Loucy (cell line): ENCODE measurements around the gene NEMF.

Experiments used
- H2AFZ ChIP-seq: fragments of 200-600 bp; sonication (generic); 2 replicates; pipeline ENCODE4 v1.6.0; 2016; ENCODE audit warnings: antibody characterized with exemption, mild to moderate bottlenecking, low read length, moderate library complexity
- H3F3A ChIP-seq: fragments of 200-600 bp; 2 replicates; pipeline ENCODE4 v1.6.0; 2016; ENCODE audit warnings: antibody characterized with exemption, low read depth, mild to moderate bottlenecking
- H3K27me3 ChIP-seq: fragments of 200-600 bp; sonication (generic); 2 replicates; pipeline ENCODE4 v1.6.1; 2014; ENCODE audit warnings: low read length, mild to moderate bottlenecking; ENCODE audit not compliant: insufficient read depth, poor library complexity, severe bottlenecking
- H3K36me3 ChIP-seq: fragments of 200-600 bp; sonication (generic); 2 replicates; pipeline ENCODE4 v1.6.1; 2016; ENCODE audit warnings: low read length; ENCODE audit not compliant: insufficient read depth
- H3K4me1 ChIP-seq: fragments of 200-600 bp; sonication (generic); 2 replicates; pipeline ENCODE4 v1.5.1; 2014; ENCODE audit warnings: low read length, mild to moderate bottlenecking; ENCODE audit not compliant: insufficient read depth, poor library complexity, severe bottlenecking
- H3K4me2 ChIP-seq: fragments of 200-600 bp; sonication (generic); 2 replicates; pipeline ENCODE4 v1.6.0; 2014; ENCODE audit warnings: antibody characterized with exemption, low read length, low read depth, mild to moderate bottlenecking; ENCODE audit not compliant: poor library complexity, severe bottlenecking
- H3K4me3 ChIP-seq: fragments of 200-600 bp; sonication (generic); 2 replicates; pipeline ENCODE4 v1.5.1; 2014; ENCODE audit warnings: low read length, mild to moderate bottlenecking, mixed read lengths; ENCODE audit not compliant: poor library complexity, severe bottlenecking
- H3K79me2 ChIP-seq: fragments of 200-600 bp; sonication (generic); 2 replicates; pipeline ENCODE4 v1.6.1; 2014; ENCODE audit warnings: low read length; ENCODE audit not compliant: insufficient read depth
- H3K9ac ChIP-seq: fragments of 200-600 bp; sonication (generic); 2 replicates; pipeline ENCODE4 v1.6.0; 2014; ENCODE audit warnings: mild to moderate bottlenecking, low read depth, low read length, moderate library complexity; ENCODE audit not compliant: poor library complexity, severe bottlenecking
- H3K9me2 ChIP-seq: fragments of 200-600 bp; sonication (generic); replicated peaks from 2 replicates; pipeline ENCODE4 v1.6.1; 2016; ENCODE audit warnings: low read depth, low read length, mixed read lengths
- H3K9me3 ChIP-seq: fragments of 200-600 bp; sonication (generic); 2 replicates; pipeline ENCODE4 v1.6.1; 2014; ENCODE audit warnings: mild to moderate bottlenecking, antibody characterized with exemption, low read length, low read depth; ENCODE audit not compliant: insufficient read depth
- H4K20me1 ChIP-seq: fragments of 200-600 bp; sonication (generic); 2 replicates; pipeline ENCODE4 v1.6.0; 2014; ENCODE audit warnings: antibody characterized with exemption, low read length, mild to moderate bottlenecking; ENCODE audit not compliant: insufficient read depth, poor library complexity, severe bottlenecking
- EZH2phosphoT487 ChIP-seq: fragments of 200-600 bp; IDR thresholded peaks from 2 replicates; pipeline ENCODE4 v1.6.1; 2018; ENCODE audit warnings: antibody characterized with exemption, mild to moderate bottlenecking, moderate library complexity, borderline replicate concordance
- TF ChIP-seq, protein P1 (sequence below): fragments of 200-600 bp; sonication (generic); conservative IDR thresholded peaks from 2 replicates; pipeline ENCODE4 v1.5.1; 2014; ENCODE audit warnings: mild to moderate bottlenecking, antibody characterized with exemption, low read length

NEMF gene

DNA sequence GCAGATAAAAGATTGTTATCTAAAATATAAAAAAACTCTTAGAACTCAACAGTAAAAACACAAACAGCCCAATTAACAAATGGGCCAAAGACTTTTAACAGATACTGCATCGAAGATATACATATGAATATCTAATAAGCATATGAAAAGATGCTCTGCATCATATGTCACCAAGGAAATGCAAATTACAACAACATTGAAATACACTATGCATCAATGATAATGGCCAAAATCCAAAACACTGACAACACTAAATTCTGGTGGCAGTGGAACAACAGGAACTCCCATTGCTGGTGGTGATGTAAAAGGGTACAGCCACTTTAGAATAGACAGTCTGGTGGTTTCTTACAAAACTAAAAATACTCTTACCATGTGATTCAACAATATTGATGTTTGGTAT is 43.8 kb downstream of the NEMF start:
- no peaks in the 10 kb centered on the region for H3K79me2 ChIP-seq
- peaks cover 66% of the 10 kb centered on the region for H3K36me3 ChIP-seq
- no peak for TF ChIP-seq EZH2phosphoT487
- TF ChIP-seq, protein P1, sequence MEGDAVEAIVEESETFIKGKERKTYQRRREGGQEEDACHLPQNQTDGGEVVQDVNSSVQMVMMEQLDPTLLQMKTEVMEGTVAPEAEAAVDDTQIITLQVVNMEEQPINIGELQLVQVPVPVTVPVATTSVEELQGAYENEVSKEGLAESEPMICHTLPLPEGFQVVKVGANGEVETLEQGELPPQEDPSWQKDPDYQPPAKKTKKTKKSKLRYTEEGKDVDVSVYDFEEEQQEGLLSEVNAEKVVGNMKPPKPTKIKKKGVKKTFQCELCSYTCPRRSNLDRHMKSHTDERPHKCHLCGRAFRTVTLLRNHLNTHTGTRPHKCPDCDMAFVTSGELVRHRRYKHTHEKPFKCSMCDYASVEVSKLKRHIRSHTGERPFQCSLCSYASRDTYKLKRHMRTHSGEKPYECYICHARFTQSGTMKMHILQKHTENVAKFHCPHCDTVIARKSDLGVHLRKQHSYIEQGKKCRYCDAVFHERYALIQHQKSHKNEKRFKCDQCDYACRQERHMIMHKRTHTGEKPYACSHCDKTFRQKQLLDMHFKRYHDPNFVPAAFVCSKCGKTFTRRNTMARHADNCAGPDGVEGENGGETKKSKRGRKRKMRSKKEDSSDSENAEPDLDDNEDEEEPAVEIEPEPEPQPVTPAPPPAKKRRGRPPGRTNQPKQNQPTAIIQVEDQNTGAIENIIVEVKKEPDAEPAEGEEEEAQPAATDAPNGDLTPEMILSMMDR = no peak
- no peaks in the 10 kb centered on the region for H3K9me2 ChIP-seq
- H2AFZ ChIP-seq = no peak overlapping the region
- no peaks in the 10 kb centered on the region for H4K20me1 ChIP-seq
- H3K27me3 ChIP-seq = no peaks in the 10 kb centered on the region
- H3K4me1 ChIP-seq = no peaks in the 10 kb centered on the region
- H3F3A ChIP-seq = no peaks in the 10 kb centered on the region
- H3K4me2 ChIP-seq = no peak overlapping the region
- no peaks in the 10 kb centered on the region for H3K9me3 ChIP-seq
- no peak overlapping the region for H3K9ac ChIP-seq
- H3K4me3 ChIP-seq = no peak overlapping the region

DNA sequence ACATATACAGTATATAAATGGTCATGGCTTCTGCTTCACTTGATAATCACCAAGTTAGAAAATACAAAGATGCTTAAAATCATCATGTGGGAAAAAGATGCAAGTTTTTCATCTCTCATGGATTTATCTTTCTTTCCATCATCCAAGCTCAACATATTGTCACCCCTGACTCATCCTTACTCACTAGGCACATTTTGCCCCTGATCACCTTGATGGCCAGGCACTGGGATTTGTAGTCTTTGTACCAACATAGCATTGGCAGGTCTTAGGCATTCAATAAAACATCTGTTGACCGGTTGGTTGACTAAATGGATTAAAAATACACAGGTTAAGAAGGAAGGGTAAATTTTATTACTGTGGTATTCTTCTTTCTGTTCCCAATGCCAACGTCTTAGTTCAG is 56.6 kb downstream of the NEMF start:
- Histone ChIP-seq H3K9ac (no peak overlapping the region), H3K36me3 (peaks cover 91% of the 10 kb centered on the region), H2AFZ (no peak overlapping the region), H3F3A (no peaks in the 10 kb centered on the region), H4K20me1 (no peaks in the 10 kb centered on the region), H3K4me2 (no peak overlapping the region), H3K9me3 (no peaks in the 10 kb centered on the region), H3K27me3 (no peaks in the 10 kb centered on the region), H3K4me3 (no peak overlapping the region), H3K79me2 (no peaks in the 10 kb centered on the region), H3K9me2 (no peaks in the 10 kb centered on the region), H3K4me1 (no peaks in the 10 kb centered on the region)
- TF ChIP-seq, protein P1 = no peak
- no peak for TF ChIP-seq EZH2phosphoT487

DNA sequence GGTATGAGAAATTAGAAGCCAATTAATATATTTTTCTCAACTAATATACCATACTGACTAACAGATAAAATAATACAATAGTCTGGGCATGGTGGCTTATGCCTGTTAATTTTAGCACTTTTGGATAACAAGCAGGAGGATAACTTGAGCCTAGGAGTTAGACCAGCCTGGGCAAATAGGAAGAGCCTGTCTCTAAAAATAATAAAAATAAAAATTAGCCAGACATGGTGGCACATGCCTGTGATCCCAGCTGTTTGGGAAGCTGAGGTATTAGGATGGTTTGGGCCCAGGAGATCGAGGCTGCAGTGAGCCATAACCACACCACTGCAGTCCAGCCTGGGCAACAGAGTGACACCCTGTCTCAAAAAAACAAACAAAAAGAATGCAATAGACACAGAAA is 60.0 kb downstream of the NEMF start:
- Histone ChIP-seq H3K4me3 (no peak overlapping the region), H3K79me2 (no peaks in the 10 kb centered on the region), H3K4me1 (no peaks in the 10 kb centered on the region), H3F3A (no peaks in the 10 kb centered on the region), H3K27me3 (no peaks in the 10 kb centered on the region), H4K20me1 (no peaks in the 10 kb centered on the region), H3K9me3 (no peaks in the 10 kb centered on the region), H3K9ac (no peak overlapping the region), H3K4me2 (no peak overlapping the region), H2AFZ (no peak overlapping the region), H3K36me3 (peaks cover 91% of the 10 kb centered on the region), H3K9me2 (no peaks in the 10 kb centered on the region)
- no peak for TF ChIP-seq EZH2phosphoT487
- TF ChIP-seq, protein P1 = no peak
